H9 (cell line): ENCODE measurements around the gene COPS6. TPM values are rescaled to one million over a fixed set of nuclear protein-coding genes. Genes with fewer than 3 reads are reported as not detected.

ENCODE experiments used
- DNase-seq: peaks from one replicate; pipeline ENCODE4 v3.0.0-alpha.2; 2017
- H2AFZ ChIP-seq: one replicate; pipeline ENCODE4 v1.6.1; 2013; ENCODE audit warnings: mild to moderate bottlenecking, low read length, control low read depth, moderate library complexity
- H2AK5ac ChIP-seq: 2 replicates; pipeline ENCODE4 v1.6.1; 2013; ENCODE audit warnings: low read length, control low read depth, mixed read lengths; ENCODE audit not compliant: insufficient read length
- H2BK120ac ChIP-seq: one replicate; pipeline ENCODE4 v1.6.1; 2013; ENCODE audit warnings: low read depth, mild to moderate bottlenecking, low read length, control low read depth, inconsistent platforms; ENCODE audit not compliant: poor library complexity, severe bottlenecking
- H2BK12ac ChIP-seq: 2 replicates; pipeline ENCODE4 v1.6.1; 2013; ENCODE audit warnings: low read length, control low read depth, mixed read lengths, low read depth; ENCODE audit not compliant: insufficient read length
- H2BK15ac ChIP-seq: 2 replicates; pipeline ENCODE4 v1.6.1; 2013; ENCODE audit warnings: low read depth, low read length, control low read depth
- H2BK20ac ChIP-seq: one replicate; pipeline ENCODE4 v1.6.1; 2013; ENCODE audit warnings: low read depth, mild to moderate bottlenecking, low read length, control low read depth, inconsistent platforms; ENCODE audit not compliant: poor library complexity, severe bottlenecking
- H2BK5ac ChIP-seq: 2 replicates; pipeline ENCODE4 v1.6.1; 2013; ENCODE audit warnings: low read length, control low read depth, mixed read lengths; ENCODE audit not compliant: insufficient read length
- H3K14ac ChIP-seq: 2 replicates; pipeline ENCODE4 v1.6.1; 2013; ENCODE audit warnings: low read length, control low read depth; ENCODE audit not compliant: insufficient read depth
- H3K18ac ChIP-seq: 2 replicates; pipeline ENCODE4 v1.6.1; 2013; ENCODE audit warnings: low read depth, mild to moderate bottlenecking, mixed read lengths, low read length, control low read depth; ENCODE audit not compliant: insufficient read length
- H3K23ac ChIP-seq: 2 replicates; pipeline ENCODE4 v1.6.1; 2013; ENCODE audit warnings: low read length, control low read depth, mixed read lengths, low read depth; ENCODE audit not compliant: insufficient read length
- H3K23me2 ChIP-seq: 2 replicates; pipeline ENCODE4 v1.6.1; 2013; ENCODE audit warnings: low read depth, mild to moderate bottlenecking, mixed read lengths, low read length, control low read depth; ENCODE audit not compliant: insufficient read length, poor library complexity, severe bottlenecking
- H3K27ac ChIP-seq: 2 replicates; pipeline ENCODE4 v1.5.1; 2013; ENCODE audit warnings: low read length, control low read depth, mixed read lengths, low read depth; ENCODE audit not compliant: insufficient read length
- H3K27me3 ChIP-seq: 2 replicates; pipeline ENCODE4 v1.6.1; 2013; ENCODE audit warnings: low read length, control low read depth, inconsistent platforms; ENCODE audit not compliant: insufficient read depth
- H3K4ac ChIP-seq: 2 replicates; pipeline ENCODE4 v1.6.1; 2013; ENCODE audit warnings: low read depth, mild to moderate bottlenecking, control low read depth, inconsistent platforms, low read length, moderate library complexity
- H3K4me1 ChIP-seq: 2 replicates; pipeline ENCODE4 v1.6.1; 2013; ENCODE audit warnings: low read length, control low read depth, inconsistent platforms; ENCODE audit not compliant: insufficient read depth
- H3K4me2 ChIP-seq: 2 replicates; pipeline ENCODE4 v1.6.1; 2013; ENCODE audit warnings: low read length, control low read depth, mixed read lengths; ENCODE audit not compliant: insufficient read length, insufficient read depth
- H3K56ac ChIP-seq: 2 replicates; pipeline ENCODE4 v1.6.1; 2013; ENCODE audit warnings: low read depth, mild to moderate bottlenecking, mixed read lengths, low read length, control low read depth; ENCODE audit not compliant: insufficient read length
- H3K79me1 ChIP-seq: 2 replicates; pipeline ENCODE4 v1.6.1; 2013; ENCODE audit warnings: low read depth, mild to moderate bottlenecking, moderate library complexity, low read length, control low read depth, inconsistent platforms; ENCODE audit not compliant: insufficient read depth, poor library complexity, severe bottlenecking
- H3K79me2 ChIP-seq: 2 replicates; pipeline ENCODE4 v1.6.1; 2013; ENCODE audit warnings: low read length, control low read depth, inconsistent platforms; ENCODE audit not compliant: insufficient read depth
- H3K9ac ChIP-seq: 2 replicates; pipeline ENCODE4 v1.6.1; 2013; ENCODE audit warnings: low read length, control low read depth, mixed read lengths; ENCODE audit not compliant: insufficient read length; ENCODE audit errors: extremely low read depth
- H3K9me3 ChIP-seq: one replicate; pipeline ENCODE4 v1.6.1; 2013; ENCODE audit warnings: low read depth, low read length, inconsistent platforms; ENCODE audit not compliant: control insufficient read depth
- H3T11ph ChIP-seq: one replicate; pipeline ENCODE4 v1.6.1; 2013; ENCODE audit warnings: mild to moderate bottlenecking, low read length, control low read depth, inconsistent platforms
- H4K20me1 ChIP-seq: one replicate; pipeline ENCODE4 v1.6.1; 2013; ENCODE audit not compliant: control insufficient read depth, insufficient read length, insufficient read depth
- H4K5ac ChIP-seq: 2 replicates; pipeline ENCODE4 v1.6.1; 2013; ENCODE audit warnings: low read depth, mild to moderate bottlenecking, mixed read lengths, low read length, control low read depth; ENCODE audit not compliant: insufficient read length
- H4K8ac ChIP-seq: replicated peaks from 2 replicates; pipeline ENCODE4 v1.6.1; 2013; ENCODE audit warnings: low read length, control low read depth, mixed read lengths, low read depth; ENCODE audit not compliant: insufficient read length
- H4K91ac ChIP-seq: 2 replicates; pipeline ENCODE4 v1.6.1; 2013; ENCODE audit warnings: low read depth, mild to moderate bottlenecking, moderate library complexity, mixed read lengths, low read length, control low read depth; ENCODE audit not compliant: insufficient read length
- H3K27ac Mint-ChIP-seq, 3 experiments: 2 replicates in 2 of 3; 3 replicates in 1 of 3; pipeline ENCODE4 v1.8.0; 2020 to 2021; ENCODE audit warnings: mixed read lengths in 3 of 3, mild to moderate bottlenecking in 1 of 3, moderate library complexity in 1 of 3
- H3K27me3 Mint-ChIP-seq: 2 replicates; pipeline ENCODE4 v1.8.0; 2021; ENCODE audit warnings: low read depth, mild to moderate bottlenecking, moderate library complexity, mixed read lengths
- H3K36me3 Mint-ChIP-seq, 3 experiments: 2 replicates in 2 of 3; 3 replicates in 1 of 3; pipeline ENCODE4 v1.8.0; 2020 to 2021; ENCODE audit warnings: low read depth in 3 of 3, mixed read lengths in 3 of 3; ENCODE audit not compliant: insufficient read depth in 1 of 3
- H3K4me1 Mint-ChIP-seq, 2 experiments: 2 replicates each; pipeline ENCODE4 v1.8.0; 2020; ENCODE audit warnings: mixed read lengths in 2 of 2
- H3K4me3 Mint-ChIP-seq, 2 experiments: 2 replicates in 1 of 2; 3 replicates in 1 of 2; pipeline ENCODE4 v1.8.0; 2020 to 2021; ENCODE audit warnings: mild to moderate bottlenecking in 2 of 2, mixed read lengths in 2 of 2, moderate library complexity in 1 of 2
- H3K9me3 Mint-ChIP-seq, 2 experiments: 2 replicates in 1 of 2; 3 replicates in 1 of 2; pipeline ENCODE4 v1.8.0; 2020; ENCODE audit warnings: mild to moderate bottlenecking in 2 of 2, mixed read lengths in 2 of 2, moderate library complexity in 1 of 2
- CTCF ChIP-seq: fragments of 200-600 bp; sonication (generic); conservative IDR thresholded peaks from 3 replicates; pipeline ENCODE4 v1.8.0; 2021; ENCODE audit warnings: antibody characterized with exemption, mild to moderate bottlenecking
- WGBS: extraction: QIAGEN DNeasy Blood & Tissue Kit; methylation state at CpG from one replicate; pipeline ENCODE4 v1.1.7; 2013; ENCODE audit warnings: missing lambda C conversion rate, low lambda C conversion rate, mixed read lengths; ENCODE audit not compliant: insufficient read length; ENCODE audit errors: extremely low coverage; 5-methylcytosine and 5-hydroxymethylcytosine counted together
- total RNA-seq: library from RNA; stranded (reverse); gene quantifications from 2 replicates; pipeline ENCODE4 v1.2.1, GENCODE V29; 2021

The COPS6 gene
- total RNA-seq, 1 experiment from 2014 or later = 140 TPM

DNA sequence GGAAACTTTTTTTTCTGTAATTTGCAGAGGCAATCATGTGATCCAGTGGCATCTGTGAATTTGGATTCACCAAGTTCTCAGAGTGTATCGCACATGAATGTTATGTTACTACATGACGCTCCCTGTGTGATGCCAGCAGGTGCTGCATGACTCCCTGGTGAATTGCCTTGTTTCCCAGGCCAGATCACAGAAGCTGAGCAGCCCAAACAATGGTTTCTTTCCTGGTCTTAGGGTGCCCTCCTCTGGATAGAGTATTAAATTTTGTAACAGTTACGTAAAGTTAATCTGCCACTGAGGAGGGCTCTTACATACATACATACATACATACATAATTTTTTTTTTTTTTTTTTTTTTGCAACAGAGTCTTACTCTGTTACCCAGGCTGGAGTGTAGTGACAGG, 35.6 kb upstream of the COPS6 start:
- H3K27me3 Mint-ChIP-seq = no peaks in the 10 kb centered on the region
- no peak for DNase-seq
- H3K4me3 Mint-ChIP-seq = no peak overlapping the region

More for the DNA sequence above, 35.6 kb upstream of the COPS6 start:
- H3K4ac ChIP-seq = no peak overlapping the region
- H2BK120ac ChIP-seq = no peak overlapping the region
- H2BK12ac ChIP-seq = no peak overlapping the region
- H3K23ac ChIP-seq = no peak overlapping the region
- H3K14ac ChIP-seq = no peak overlapping the region
- no peak overlapping the region for H3K9ac ChIP-seq
- Mint-ChIP-seq H3K9me3 (peaks cover 0 to 2% of the 10 kb centered on the region in 2 experiments; a peak in 1 of 5 replicates), H3K4me1 (peaks cover 10 to 12% of the 10 kb centered on the region in 2 experiments), H3K36me3 (peaks cover 24 to 38% (median 36%) of the 10 kb centered on the region in 3 experiments), H3K27ac (no peak overlapping the region)
- no peak overlapping the region for H2AFZ ChIP-seq
- no peaks in the 10 kb centered on the region for H4K20me1 ChIP-seq
- H3K4me2 ChIP-seq = no peak overlapping the region
- no peak overlapping the region for H4K91ac ChIP-seq
- H3K23me2 ChIP-seq = peaks cover 2% of the 10 kb centered on the region
- no peak overlapping the region for H3K18ac ChIP-seq
- no peak overlapping the region for H2BK5ac ChIP-seq
- H3K79me1 ChIP-seq = peaks cover 6% of the 10 kb centered on the region
- H3K9me3 ChIP-seq = no peaks in the 10 kb centered on the region
- H3T11ph ChIP-seq = no peak overlapping the region
- H4K8ac ChIP-seq = no peak overlapping the region
- H3K27ac ChIP-seq = no peak overlapping the region
- no peak overlapping the region for H3K56ac ChIP-seq
- H3K27me3 ChIP-seq = no peaks in the 10 kb centered on the region
- H3K79me2 ChIP-seq = no peaks in the 10 kb centered on the region; the same call in 1 of the 2 replicates
- H3K4me1 ChIP-seq = no peaks in the 10 kb centered on the region
- WGBS = no CpG with 5 or more reads among the region's 3 CpGs
- H2BK20ac ChIP-seq = no peak overlapping the region
- TF ChIP-seq CTCF = peak; percentile 45; the same call in 2 of the 3 replicates
- no peak overlapping the region for H2BK15ac ChIP-seq
- no peak overlapping the region for H2AK5ac ChIP-seq
- no peak overlapping the region for H4K5ac ChIP-seq
